ENCODE data around the gene ATL3.
A peak's percentile ranks its signal among the peaks of the same experiment; 100 is the strongest.
"Not testable (repeated sequence)": the region's sequence is repeated elsewhere in the genome, so short reads cannot be mapped to it uniquely, and the experiment has no call there.

The ATL3 gene

GRCh38 chr11:63694596-63694995, 23.4 kb upstream of the ATL3 start:
- no peak for DNase-seq (ENCODE audit: low read depth)
- TF ChIP-seq CTCF (IDR thresholded peaks at IDR 0.05; ENCODE audit: low read length, missing control alignments): no peak
- H3K4me3 ChIP-seq (replicated peaks; ENCODE audit: low read depth, low read length): no peak overlapping the region

- H3K4me3 ChIP-seq (replicated peaks; ENCODE audit: low read depth, low read length): no peak overlapping the region
- no peak for TF ChIP-seq CTCF (IDR thresholded peaks at IDR 0.05; ENCODE audit: low read length, missing control alignments)
- DNase-seq (ENCODE audit: low read depth): no peak
These were observed 16.7 kb upstream of the ATL3 start for GRCh38 chr11:63687845-63688244.

GRCh38 chr11:63686926-63687325, 15.8 kb upstream of the ATL3 start:
- TF ChIP-seq CTCF (IDR thresholded peaks at IDR 0.05; ENCODE audit: low read length, missing control alignments): no peak
- no peak overlapping the region for H3K4me3 ChIP-seq (replicated peaks; ENCODE audit: low read depth, low read length)
- DNase-seq (ENCODE audit: low read depth): no peak

GRCh38 chr11:63685158-63685721, 14.1 kb upstream of the ATL3 start:
- not testable (repeated sequence) for H3K4me3 ChIP-seq (replicated peaks; ENCODE audit: low read depth, low read length); DNase-seq (ENCODE audit: low read depth)

GRCh38 chr11:63683133-63683991, 12.2 kb upstream of the ATL3 start:
- no peak for TF ChIP-seq CTCF (IDR thresholded peaks at IDR 0.05; ENCODE audit: low read length, missing control alignments)
- peak overlapping the region; percentile 93 for H3K4me3 ChIP-seq (replicated peaks; ENCODE audit: low read depth, low read length)
- peak; percentile 44 for DNase-seq (ENCODE audit: low read depth)

GRCh38 chr11:63682066-63683021, 11.2 kb upstream of the ATL3 start:
- no peak for TF ChIP-seq CTCF (IDR thresholded peaks at IDR 0.05; ENCODE audit: low read length, missing control alignments)
- DNase-seq (ENCODE audit: low read depth): peak; percentile 24
- peak overlapping the region; percentile 93 for H3K4me3 ChIP-seq (replicated peaks; ENCODE audit: low read depth, low read length)

Data from fibroblast of pulmonary artery (primary cell).